ENCODE data around the gene LOXL3.

Gene LOXL3

DNA sequence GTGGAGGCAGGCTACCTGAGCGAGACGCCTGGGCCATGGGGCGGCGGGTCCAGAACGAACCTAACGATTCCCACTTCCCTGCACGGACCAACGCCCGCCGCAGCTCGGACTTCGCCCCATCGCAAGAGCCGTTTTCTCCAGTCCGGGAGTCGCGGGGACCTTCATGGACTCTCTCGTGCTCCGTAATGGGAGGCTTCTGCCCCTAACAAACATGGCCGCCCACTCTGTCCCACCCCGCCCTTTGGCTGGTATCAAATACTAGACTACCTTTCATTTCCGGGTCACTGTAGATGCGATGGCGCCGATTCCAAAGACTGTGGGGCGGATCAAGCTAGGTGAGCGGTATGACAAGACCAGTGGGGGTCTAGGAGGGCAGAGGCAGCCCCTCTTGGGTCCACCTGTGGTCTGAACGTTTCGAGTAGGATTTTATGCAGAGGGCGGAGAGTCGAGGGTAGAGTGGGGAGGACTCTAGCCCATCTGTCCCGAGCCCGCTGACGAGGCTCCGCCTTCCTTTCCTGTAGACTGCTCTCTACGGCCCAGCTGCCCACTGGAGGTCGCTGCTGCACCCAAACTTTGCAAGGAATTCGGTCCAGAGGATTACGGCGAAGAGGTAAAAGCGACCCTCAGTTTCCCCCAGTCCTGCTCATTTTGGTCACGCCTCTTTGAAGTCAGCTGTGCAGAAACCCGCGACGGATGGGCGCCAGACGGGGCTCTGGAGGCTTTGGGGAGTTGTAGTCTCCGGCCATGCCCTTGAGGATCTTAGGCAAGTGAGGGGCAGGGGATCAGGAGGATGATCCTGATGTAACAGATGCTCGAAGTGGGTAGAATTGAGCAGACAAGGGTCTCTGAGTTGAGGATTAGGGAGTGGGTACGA lies 70.7 kb downstream of the LOXL3 start, which contains the start of the genes CCDC142 and TTC31:
TSS of gene CCDC142 (minus strand) at position 198 of the 874 bp plus-strand sequence. CDS start at position 37, 161 bp downstream.
TSS of gene TTC31 (plus strand) at position 281 of the 874 bp plus-strand sequence. CDS start at position 296, 15 bp downstream.
- peak; percentile 93 for DNase-seq

All from activated CD4-positive, alpha-beta T cell treated with anti-CD3 and anti-CD28 coated beads, Interleukin-2, amount 50 U/mL, for 4 hours (primary cell).